Measurements from ENCODE around the gene NECTIN2.
"Not testable (repeated sequence)": the region's sequence is repeated elsewhere in the genome, so short reads cannot be mapped to it uniquely, and the experiment has no call there.

The NECTIN2 gene

DNA sequence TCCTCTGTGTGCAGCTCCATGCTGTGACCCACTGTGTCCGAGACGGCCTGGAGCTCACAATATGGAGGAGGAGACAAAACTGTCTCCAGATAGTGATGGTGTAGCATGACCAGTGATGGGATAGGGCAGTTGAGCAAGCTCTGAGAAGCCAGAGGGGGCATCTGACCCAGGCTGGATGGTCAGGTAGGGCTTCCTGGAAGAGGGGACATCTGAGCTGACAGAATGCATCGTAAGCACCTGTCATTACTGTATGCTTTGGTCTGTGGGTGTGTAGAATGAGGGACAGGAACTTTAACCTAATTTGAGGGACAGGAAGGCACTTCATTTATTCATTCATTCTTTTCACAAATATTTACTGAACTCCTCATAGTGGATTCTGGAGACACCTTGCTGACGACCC lies 38.5 kb downstream of the NECTIN2 start:
- no peak for DNase-seq (ENCODE audit: low spot score)

DNA sequence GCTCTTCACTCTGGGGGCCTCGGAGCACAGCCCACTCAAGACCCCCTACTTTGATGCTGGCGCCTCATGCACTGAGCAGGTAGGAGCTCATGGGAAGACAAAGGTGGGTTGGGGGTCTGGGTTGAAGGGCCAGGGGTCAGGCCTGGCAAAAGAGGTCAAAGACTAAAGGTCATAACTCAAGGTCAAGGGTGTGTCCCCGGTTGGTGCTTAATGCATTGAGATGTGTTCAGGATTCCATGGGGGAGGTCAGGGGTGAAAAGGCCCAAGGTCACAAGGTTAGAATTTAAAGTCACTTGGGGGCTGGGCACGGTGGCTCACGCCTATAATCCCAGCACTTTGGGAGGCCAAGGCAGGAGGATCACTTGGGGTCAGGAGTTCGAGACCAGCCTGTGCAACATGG lies 40.0 kb downstream of the NECTIN2 start:
- no peak for DNase-seq (ENCODE audit: low spot score)

DNA sequence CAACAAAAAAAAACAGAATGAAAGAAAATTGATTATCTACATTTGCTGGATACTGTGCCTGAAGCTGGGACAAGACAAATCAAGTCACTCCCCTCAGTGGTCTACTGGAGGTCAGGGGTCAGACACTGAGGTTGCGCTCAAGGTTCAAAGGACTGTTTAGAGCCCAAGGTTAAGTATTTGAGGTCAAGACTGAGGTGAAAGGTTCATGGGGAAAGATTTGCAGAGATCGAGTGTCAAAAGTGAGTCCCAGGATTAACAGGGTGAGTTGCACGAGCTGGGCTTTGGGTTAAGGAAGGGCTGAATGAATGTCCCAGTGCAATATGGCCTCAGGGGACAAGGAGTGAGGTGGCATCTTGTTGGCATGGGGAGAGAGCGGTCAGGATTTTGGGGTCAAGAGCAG lies 41.6 kb downstream of the NECTIN2 start:
- DNase-seq (ENCODE audit: low spot score): no peak

DNA sequence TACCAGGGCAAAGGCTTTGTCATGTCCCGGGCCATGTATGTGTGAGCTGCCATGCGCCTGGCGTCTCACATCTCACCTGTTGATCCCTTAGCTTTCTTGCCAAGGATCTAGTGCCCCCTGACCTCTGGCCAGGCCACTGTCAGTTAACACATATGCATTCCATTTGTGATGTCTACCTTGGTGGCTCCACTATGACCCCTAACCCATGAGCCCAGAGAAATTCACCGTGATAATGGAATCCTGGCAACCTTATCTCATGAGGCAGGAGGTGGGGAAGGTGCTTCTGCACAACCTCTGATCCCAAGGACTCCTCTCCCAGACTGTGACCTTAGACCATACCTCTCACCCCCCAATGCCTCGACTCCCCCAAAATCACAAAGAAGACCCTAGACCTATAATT lies 42.2 kb downstream of the NECTIN2 start:
- DNase-seq (ENCODE audit: low spot score): not testable (repeated sequence)

DNA sequence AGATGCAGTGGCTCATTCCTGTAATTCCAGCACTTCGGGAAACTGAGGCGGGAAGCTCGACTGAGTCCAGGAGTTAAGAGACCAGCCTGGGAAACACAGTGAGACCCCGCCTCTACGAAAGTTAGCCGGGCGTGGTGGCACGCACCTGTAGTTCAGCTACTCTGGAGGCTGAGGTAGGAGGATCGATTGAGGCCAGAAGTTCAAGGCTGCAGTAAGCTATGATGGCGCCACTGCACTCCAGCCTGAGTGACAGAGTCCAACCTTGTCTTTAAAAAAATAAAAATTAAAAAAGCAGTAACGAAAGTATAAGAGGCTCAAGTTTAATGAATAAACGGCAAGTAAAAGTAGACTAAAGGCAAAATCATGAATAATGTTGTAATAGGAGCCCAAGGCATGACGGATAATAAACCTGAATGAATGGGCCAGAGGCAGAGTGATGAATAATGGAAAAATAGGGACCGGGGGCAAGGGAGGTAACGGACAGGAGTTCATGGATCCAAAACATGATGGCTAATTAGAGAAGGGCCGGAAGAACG lies 43.8 kb downstream of the NECTIN2 start:
- no peak for DNase-seq (ENCODE audit: low spot score)

DNA sequence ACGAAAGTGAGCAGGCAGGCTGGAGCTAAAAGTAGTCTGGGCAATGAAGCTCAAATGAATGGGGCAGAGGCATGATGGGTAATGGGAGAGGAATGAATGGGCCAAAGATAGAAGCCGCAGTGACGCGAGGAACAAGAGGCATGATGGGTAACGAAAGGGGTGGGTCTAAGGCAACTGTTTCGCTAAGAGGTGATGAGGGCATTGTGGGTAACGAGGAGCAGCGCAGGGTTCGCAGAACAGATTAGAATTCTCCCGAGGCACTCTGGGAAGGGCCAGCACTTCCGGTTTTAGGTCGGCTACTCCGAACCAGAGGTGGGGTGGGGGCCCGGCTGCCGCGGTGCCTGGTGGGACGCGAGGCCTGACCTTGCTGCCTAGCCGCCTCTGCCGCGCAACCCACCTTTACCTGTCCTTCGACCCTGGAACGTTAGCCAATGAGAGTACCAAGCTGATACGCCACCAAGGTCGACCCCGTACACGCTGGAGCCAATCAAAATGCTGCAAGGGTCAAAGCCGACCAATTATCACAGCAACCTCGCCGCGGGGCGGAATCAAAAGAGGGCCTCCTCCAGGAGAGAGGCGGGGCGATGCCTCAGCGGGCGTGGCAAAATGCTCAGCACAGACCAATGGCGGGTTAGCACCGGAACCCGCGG lies 44.4 kb downstream of the NECTIN2 start:
- peak; percentile 99 for DNase-seq (ENCODE audit: low spot score)

DNA sequence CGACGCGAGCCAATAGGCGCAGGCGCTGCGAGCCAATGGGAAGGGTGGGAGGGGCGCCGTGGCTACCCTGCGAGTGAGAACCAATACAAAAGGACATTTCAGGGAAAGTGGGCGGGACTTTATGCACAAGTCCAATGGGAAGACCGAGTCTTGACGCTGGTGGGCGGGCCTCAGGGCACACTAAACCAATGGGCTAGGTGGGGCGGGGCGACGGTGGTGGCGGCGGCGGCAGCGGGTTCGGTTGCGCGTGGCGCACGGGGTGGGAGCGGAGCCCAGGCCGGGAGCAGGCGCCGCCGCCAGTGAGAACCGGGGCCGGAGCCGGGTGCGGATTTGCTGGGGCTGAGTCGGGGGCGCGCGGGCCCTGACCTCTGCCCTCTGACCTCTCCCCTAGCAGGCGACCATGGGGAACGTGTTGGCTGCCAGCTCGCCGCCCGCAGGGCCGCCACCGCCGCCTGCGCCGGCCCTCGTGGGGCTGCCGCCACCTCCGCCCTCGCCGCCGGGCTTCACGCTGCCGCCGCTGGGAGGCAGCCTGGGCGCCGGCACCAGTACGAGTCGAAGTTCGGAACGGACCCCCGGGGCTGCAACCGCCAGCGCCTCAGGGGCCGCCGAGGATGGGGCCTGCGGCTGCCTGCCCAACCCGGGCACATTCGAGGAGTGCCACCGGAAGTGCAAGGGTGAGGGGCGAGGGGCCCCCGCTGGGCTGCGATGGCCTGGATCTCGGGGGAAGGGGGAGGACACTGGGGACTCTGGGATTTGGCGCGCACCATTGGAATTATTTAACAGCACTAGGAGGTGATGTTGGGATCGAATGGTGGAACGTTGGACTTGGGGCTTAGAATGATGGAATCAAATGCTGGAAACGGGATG lies 45.2 kb downstream of the NECTIN2 start, which contains the start of gene TOMM40:
TSS of gene TOMM40 (plus strand) at position 239 of the 867 bp plus-strand sequence. CDS start at position 401, 162 bp downstream.
- DNase-seq (ENCODE audit: low spot score): no peak

DNA sequence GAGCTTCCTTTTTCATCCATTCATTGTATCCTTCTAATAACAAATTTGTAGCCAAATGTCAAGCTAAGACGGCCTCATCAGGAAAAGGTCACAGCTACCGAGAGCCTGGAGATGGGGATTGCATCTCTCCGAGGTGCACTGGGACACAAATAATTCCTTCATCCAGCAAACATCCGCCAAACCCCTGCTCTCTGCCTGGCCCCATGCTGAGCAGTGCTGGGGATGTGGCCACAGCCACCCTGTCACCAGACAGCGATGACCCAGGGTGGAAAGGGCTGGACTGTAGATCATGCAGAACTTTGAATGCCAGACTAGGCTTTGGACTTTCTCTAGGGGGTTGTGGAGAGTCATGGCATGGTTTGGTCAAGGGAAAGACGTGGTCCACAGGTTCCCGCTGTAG lies 46.8 kb downstream of the NECTIN2 start:
- DNase-seq (ENCODE audit: low spot score): no peak

DNA sequence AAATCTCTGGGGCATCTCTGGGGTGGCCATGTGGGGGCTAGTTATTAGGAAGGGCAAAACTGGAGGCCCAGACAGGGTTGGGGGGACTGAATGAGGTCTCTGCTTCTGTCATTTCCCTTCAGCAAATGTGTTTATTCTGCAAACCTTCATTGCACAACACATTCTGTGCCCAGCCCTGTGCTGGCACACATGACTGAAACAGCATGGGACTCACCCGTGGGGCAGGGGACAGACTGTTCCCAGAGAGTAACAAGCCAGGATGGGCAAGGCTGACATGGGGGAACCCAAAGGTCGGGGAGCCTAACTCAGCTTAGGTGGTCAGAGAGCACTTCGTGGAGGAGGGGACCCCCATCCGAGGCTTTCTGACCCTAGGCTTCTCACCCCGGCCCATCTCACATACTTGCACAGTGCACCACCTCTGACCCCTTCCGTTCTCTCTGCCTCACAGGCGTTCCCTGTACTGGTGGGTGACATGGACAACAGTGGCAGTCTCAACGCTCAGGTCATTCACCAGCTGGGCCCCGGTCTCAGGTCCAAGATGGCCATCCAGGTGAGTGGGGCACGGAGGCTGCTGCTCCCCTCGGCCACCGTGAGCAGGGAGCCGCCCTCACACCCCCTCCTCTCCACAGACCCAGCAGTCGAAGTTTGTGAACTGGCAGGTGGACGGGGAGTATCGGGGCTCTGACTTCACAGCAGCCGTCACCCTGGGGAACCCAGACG lies 47.4 kb downstream of the NECTIN2 start:
- DNase-seq (ENCODE audit: low spot score): no peak

DNA sequence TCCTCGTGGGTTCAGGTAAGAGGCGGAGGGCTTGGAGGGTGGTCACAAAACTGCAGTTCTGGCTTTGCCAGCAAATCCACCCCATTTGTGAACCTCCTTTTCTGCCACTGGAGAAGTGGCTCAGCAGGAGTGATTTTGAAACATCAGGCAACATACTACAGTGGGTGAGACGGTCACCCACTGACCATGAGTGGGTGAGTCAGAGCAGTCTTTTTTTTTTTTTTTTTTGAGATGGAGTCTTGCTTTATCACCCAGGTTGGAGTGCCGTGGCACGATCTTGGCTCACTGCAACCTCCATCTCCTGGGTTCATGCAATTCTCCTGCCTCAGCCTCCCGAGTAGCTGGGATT lies 47.9 kb downstream of the NECTIN2 start:
- no peak for DNase-seq (ENCODE audit: low spot score)

DNA sequence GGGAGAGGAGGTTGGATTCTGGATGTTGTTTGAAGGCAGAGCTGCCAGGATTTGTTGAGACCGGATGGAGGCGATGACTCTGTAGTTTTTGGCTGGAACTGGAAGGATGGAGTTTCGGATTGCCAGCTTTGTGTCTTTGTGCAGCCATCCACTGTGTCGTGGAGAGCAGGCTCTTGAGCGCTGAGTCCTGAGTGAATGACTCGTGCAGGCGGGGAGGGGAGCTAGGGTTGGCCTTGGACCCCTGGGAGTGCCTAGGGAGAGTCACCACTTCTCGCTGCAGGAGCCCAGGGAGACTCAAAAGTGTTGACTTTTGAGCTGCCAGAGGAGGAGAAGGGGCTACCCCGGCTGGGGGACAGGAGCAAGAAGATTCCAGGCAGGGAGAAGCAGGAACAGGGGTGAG lies 48.8 kb downstream of the NECTIN2 start:
- DNase-seq (ENCODE audit: low spot score): no peak

DNA sequence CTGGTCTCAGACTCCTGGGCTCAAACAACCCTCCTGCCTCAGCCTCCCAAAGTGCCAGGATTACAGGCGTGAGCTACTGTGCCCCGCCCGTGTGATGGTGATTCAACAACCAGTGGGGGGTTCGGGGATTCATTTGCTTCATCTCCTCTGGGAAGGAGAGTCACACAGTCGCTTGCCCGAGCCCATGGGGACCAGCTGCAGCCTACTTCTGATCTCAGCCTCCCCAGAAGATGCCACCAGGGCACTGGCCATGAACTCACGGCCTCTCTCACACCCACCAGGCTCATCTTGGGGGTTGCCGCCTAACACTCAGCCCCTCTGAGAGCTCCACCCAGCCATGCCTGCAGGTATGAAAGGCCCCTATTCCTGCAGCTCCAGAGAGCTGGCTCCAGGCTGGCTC lies 51.7 kb downstream of the NECTIN2 start:
- no peak for DNase-seq (ENCODE audit: low spot score)

DNA sequence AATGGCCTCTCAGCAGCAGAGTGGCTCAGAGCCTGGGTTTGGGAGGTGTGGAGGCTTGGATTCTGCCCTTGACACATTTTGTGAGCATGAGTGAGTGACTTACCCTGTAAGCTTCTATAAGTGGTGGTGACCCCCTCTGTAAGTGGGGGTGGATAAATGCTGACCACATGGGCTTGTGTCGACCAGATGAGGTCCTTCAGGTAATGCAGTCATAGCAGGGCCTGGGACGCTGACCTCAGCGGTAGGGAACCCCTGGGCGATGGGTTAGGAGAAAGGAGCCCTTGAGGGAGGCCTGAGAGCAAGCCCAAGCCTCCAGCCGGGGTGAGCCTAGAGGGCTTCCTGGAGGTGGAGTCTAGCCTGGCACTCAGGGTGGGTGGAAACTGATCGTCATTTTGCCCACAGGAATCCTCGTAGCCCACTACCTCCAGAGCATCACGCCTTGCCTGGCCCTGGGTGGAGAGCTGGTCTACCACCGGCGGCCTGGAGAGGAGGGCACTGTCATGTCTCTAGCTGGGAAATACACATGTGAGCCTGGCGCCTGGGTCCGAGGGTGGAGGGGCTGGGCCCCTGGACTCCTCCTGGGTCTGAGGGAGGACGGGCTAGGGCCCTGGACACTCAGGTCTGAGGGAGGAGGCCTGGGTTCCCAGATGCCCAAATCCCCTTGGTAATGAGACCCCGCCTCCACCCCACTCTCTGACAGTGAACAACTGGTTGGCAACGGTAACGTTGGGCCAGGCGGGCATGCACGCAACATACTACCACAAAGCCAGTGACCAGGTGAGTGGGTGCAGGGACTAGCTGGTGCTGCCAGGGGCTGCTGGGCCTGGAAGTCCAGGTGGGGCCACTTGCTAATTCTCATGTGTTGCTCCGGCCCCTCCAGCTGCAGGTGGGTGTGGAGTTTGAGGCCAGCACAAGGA lies 54.5 kb downstream of the NECTIN2 start:
- no peak for DNase-seq (ENCODE audit: low spot score)

DNA sequence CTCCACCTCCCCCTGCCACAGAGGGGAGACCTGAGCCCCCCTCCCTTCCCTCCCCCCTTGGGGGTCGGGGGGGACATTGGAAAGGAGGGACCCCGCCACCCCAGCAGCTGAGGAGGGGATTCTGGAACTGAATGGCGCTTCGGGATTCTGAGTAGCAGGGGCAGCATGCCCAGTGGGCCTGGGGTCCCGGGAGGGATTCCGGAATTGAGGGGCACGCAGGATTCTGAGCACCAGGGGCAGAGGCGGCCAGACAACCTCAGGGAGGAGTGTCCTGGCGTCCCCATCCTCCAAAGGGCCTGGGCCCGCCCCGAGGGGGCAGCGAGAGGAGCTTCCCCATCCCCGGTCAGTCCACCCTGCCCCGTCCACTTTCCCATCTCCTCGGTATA lies 57.1 kb downstream of the NECTIN2 start:
- DNase-seq (ENCODE audit: low spot score): no peak

DNA sequence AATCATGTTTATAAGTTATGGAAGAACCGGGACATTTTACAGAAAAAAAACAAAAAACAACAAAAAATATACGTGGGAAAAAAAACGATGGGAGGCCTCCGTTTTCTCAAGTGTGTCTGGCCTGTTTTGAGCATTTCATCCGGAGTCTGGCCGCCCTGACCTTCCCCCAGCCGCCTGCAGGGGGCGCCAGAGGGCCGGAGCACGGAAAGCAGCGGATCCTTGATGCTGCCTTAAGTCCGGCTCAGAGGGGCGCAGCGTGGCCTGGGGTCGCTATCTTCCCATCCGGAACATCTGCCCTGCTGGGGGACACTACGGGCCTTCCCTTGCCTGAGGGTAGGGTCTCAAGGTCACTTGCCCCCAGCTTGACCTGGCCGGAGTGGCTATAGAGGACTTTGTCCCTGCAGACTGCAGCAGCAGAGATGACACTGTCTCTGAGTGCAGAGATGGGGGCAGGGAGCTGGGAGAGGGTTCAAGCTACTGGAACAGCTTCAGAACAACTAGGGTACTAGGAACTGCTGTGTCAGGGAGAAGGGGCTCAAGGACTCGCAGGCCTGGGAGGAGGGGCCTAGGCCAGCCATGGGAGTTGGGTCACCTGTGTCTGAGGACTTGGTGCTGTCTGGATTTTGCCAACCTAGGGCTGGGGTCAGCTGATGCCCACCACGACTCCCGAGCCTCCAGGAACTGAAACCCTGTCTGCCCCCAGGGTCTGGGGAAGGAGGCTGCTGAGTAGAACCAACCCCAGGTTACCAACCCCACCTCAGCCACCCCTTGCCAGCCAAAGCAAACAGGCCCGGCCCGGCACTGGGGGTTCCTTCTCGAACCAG lies 57.7 kb downstream of the NECTIN2 start:
- DNase-seq (ENCODE audit: low spot score): peak; percentile 79

DNA sequence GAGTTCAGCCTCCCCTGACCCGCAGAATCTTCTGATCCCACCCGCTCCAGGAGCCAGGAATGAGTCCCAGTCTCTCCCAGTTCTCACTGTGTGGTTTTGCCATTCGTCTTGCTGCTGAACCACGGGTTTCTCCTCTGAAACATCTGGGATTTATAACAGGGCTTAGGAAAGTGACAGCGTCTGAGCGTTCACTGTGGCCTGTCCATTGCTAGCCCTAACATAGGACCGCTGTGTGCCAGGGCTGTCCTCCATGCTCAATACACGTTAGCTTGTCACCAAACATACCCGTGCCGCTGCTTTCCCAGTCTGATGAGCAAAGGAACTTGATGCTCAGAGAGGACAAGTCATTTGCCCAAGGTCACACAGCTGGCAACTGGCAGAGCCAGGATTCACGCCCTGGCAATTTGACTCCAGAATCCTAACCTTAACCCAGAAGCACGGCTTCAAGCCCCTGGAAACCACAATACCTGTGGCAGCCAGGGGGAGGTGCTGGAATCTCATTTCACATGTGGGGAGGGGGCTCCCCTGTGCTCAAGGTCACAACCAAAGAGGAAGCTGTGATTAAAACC lies 58.4 kb downstream of the NECTIN2 start:
- DNase-seq (ENCODE audit: low spot score): no peak

DNA sequence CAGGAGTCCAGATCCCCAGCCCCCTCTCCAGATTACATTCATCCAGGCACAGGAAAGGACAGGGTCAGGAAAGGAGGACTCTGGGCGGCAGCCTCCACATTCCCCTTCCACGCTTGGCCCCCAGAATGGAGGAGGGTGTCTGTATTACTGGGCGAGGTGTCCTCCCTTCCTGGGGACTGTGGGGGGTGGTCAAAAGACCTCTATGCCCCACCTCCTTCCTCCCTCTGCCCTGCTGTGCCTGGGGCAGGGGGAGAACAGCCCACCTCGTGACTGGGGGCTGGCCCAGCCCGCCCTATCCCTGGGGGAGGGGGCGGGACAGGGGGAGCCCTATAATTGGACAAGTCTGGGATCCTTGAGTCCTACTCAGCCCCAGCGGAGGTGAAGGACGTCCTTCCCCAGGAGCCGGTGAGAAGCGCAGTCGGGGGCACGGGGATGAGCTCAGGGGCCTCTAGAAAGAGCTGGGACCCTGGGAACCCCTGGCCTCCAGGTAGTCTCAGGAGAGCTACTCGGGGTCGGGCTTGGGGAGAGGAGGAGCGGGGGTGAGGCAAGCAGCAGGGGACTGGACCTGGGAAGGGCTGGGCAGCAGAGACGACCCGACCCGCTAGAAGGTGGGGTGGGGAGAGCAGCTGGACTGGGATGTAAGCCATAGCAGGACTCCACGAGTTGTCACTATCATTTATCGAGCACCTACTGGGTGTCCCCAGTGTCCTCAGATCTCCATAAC lies 59.5 kb downstream of the NECTIN2 start, which contains the start of gene APOE:
TSS of gene APOE (plus strand) at position 360 of the 724 bp plus-strand sequence. CDS start 829 bp downstream, outside the sequence.
- no peak for DNase-seq (ENCODE audit: low spot score)

DNA sequence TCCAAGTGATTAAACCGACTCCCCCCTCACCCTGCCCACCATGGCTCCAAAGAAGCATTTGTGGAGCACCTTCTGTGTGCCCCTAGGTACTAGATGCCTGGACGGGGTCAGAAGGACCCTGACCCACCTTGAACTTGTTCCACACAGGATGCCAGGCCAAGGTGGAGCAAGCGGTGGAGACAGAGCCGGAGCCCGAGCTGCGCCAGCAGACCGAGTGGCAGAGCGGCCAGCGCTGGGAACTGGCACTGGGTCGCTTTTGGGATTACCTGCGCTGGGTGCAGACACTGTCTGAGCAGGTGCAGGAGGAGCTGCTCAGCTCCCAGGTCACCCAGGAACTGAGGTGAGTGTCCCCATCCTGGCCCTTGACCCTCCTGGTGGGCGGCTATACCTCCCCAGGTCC lies 61.5 kb downstream of the NECTIN2 start:
- no peak for DNase-seq (ENCODE audit: low spot score)

DNA sequence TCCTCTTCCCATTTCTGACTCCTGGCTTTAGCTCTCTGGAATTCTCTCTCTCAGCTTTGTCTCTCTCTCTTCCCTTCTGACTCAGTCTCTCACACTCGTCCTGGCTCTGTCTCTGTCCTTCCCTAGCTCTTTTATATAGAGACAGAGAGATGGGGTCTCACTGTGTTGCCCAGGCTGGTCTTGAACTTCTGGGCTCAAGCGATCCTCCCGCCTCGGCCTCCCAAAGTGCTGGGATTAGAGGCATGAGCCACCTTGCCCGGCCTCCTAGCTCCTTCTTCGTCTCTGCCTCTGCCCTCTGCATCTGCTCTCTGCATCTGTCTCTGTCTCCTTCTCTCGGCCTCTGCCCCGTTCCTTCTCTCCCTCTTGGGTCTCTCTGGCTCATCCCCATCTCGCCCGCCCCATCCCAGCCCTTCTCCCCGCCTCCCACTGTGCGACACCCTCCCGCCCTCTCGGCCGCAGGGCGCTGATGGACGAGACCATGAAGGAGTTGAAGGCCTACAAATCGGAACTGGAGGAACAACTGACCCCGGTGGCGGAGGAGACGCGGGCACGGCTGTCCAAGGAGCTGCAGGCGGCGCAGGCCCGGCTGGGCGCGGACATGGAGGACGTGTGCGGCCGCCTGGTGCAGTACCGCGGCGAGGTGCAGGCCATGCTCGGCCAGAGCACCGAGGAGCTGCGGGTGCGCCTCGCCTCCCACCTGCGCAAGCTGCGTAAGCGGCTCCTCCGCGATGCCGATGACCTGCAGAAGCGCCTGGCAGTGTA lies 62.2 kb downstream of the NECTIN2 start:
- no peak for DNase-seq (ENCODE audit: low spot score)
